ENCODE measurements around the gene CD180. TPM values are rescaled to one million over a fixed set of nuclear protein-coding genes. Genes with fewer than 3 reads are reported as not detected.

The CD180 gene
- total and polyA plus RNA-seq, 8 donors: under 0.01 to 2.6 (median 0.37) TPM; not detected in 1

- no peaks in the 10 kb centered on the region for H3K27me3 ChIP-seq
- peak; percentile 89 to 95 for DNase-seq
- H3K4me1 ChIP-seq: peaks cover 5 to 28% (median 18%) of the 10 kb centered on the region in 4 donors
- TF ChIP-seq EP300 (IDR thresholded peaks at IDR 0.05) (no peak), POLR2AphosphoS5 (IDR thresholded peaks at IDR 0.05) (peak in 1 of 3 donors; percentile 66), POLR2A (IDR thresholded peaks at IDR 0.05) (no peak)
- TF ChIP-seq, protein P1, sequence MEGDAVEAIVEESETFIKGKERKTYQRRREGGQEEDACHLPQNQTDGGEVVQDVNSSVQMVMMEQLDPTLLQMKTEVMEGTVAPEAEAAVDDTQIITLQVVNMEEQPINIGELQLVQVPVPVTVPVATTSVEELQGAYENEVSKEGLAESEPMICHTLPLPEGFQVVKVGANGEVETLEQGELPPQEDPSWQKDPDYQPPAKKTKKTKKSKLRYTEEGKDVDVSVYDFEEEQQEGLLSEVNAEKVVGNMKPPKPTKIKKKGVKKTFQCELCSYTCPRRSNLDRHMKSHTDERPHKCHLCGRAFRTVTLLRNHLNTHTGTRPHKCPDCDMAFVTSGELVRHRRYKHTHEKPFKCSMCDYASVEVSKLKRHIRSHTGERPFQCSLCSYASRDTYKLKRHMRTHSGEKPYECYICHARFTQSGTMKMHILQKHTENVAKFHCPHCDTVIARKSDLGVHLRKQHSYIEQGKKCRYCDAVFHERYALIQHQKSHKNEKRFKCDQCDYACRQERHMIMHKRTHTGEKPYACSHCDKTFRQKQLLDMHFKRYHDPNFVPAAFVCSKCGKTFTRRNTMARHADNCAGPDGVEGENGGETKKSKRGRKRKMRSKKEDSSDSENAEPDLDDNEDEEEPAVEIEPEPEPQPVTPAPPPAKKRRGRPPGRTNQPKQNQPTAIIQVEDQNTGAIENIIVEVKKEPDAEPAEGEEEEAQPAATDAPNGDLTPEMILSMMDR (IDR thresholded peaks at IDR 0.05): peak in 5 of 7 experiments; percentile 62 to 86 (median 75)
- WGBS, 5 donors: 25 to 50% (median 43%) methylated on average over 25 to 36 of the region's 36 CpGs
- intact Hi-C loops (cut with DNase I; ENCODE audit: low total_unique reads): no loop called here
- H3K36me3 ChIP-seq: peaks cover 25 to 57% (median 46%) of the 10 kb centered on the region in 4 donors
- H3K9me3 ChIP-seq: no peaks in the 10 kb centered on the region
- H3K4me3 ChIP-seq: peak overlapping the region; percentile 27 to 36 (median 32)
- peak overlapping the region; percentile 64 to 86 (median 82) for H3K27ac ChIP-seq
Observed at GRCh38 chr5:67165526-67166459, 30.8 kb downstream of the CD180 start.

- intact Hi-C loops (cut with DNase I; ENCODE audit: low total_unique reads): loop anchor here (5.0 kb wide), 1 partner anchor 42 kb away; no protein-coding TSS in a partner anchor
- H3K4me1 ChIP-seq: peaks cover 5 to 34% (median 19%) of the 10 kb centered on the region in 4 donors
- no peak for DNase-seq
- TF ChIP-seq, protein P1 (IDR thresholded peaks at IDR 0.05): no peak
- TF ChIP-seq POLR2A (IDR thresholded peaks at IDR 0.05) (no peak), POLR2AphosphoS5 (IDR thresholded peaks at IDR 0.05) (no peak), EP300 (IDR thresholded peaks at IDR 0.05) (no peak)
- peak overlapping the region in 4 of 5 donors; percentile 72 to 86 (median 83) for H3K27ac ChIP-seq
- H3K9me3 ChIP-seq: no peaks in the 10 kb centered on the region
- no peaks in the 10 kb centered on the region for H3K27me3 ChIP-seq
- 94 to 97% (median 95%) methylated on average over 17 of the region's 17 CpGs for WGBS, 5 donors
- no peak overlapping the region for H3K4me3 ChIP-seq
- peaks cover 25 to 51% (median 44%) of the 10 kb centered on the region in 4 donors for H3K36me3 ChIP-seq
Observed at GRCh38 chr5:67164856-67165525, 31.6 kb downstream of the CD180 start.

DNA sequence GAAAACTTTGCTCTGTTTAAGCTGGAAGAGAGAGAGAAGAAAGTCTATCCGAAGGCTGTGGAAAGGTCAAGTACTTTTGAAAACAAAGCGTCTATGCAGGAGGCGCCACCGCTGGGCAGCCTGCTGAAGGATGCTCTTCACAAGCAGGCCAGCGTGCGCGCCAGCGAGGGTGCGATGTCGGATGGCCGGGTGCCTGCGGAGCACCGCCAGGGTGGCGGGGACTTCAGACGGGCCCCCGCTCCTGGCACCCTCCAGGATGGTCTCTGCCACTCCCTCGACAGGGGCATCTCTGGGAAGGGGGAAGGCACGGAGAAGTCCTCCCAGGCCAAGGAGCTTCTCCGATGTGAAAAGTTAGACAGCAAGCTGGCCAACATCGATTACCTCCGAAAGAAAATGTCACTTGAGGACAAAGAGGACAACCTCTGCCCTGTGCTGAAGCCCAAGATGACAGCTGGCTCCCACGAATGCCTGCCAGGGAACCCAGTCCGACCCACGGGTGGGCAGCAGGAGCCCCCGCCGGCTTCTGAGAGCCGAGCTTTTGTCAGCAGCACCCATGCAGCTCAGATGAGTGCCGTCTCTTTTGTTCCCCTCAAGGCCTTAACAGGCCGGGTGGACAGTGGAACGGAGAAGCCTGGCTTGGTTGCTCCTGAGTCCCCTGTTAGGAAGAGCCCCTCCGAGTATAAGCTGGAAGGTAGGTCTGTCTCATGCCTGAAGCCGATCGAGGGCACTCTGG is 32.6 kb downstream of the CD180 start:
- intact Hi-C loops (cut with DNase I; ENCODE audit: low total_unique reads): loop anchor here (5.0 kb wide), 1 partner anchor 43 kb away; no protein-coding TSS in a partner anchor
- DNase-seq: no peak
- WGBS, 5 donors: 87 to 94% (median 93%) methylated on average over 33 of the region's 33 CpGs
- Histone ChIP-seq H3K36me3 (peaks cover 25 to 48% (median 44%) of the 10 kb centered on the region in 4 donors), H3K4me1 (peaks cover 5 to 34% (median 19%) of the 10 kb centered on the region in 4 donors), H3K27me3 (no peaks in the 10 kb centered on the region), H3K27ac (no peak overlapping the region), H3K4me3 (no peak overlapping the region), H3K9me3 (no peaks in the 10 kb centered on the region)
- TF ChIP-seq EP300 (IDR thresholded peaks at IDR 0.05): no peak
- TF ChIP-seq POLR2AphosphoS5 (IDR thresholded peaks at IDR 0.05): no peak
- no peak for TF ChIP-seq POLR2A (IDR thresholded peaks at IDR 0.05)
- TF ChIP-seq, protein P1 (IDR thresholded peaks at IDR 0.05): no peak

Measured in stomach (tissue), 9 donors.